ENCODE results near the gene ABHD15.

Gene ABHD15

DNA sequence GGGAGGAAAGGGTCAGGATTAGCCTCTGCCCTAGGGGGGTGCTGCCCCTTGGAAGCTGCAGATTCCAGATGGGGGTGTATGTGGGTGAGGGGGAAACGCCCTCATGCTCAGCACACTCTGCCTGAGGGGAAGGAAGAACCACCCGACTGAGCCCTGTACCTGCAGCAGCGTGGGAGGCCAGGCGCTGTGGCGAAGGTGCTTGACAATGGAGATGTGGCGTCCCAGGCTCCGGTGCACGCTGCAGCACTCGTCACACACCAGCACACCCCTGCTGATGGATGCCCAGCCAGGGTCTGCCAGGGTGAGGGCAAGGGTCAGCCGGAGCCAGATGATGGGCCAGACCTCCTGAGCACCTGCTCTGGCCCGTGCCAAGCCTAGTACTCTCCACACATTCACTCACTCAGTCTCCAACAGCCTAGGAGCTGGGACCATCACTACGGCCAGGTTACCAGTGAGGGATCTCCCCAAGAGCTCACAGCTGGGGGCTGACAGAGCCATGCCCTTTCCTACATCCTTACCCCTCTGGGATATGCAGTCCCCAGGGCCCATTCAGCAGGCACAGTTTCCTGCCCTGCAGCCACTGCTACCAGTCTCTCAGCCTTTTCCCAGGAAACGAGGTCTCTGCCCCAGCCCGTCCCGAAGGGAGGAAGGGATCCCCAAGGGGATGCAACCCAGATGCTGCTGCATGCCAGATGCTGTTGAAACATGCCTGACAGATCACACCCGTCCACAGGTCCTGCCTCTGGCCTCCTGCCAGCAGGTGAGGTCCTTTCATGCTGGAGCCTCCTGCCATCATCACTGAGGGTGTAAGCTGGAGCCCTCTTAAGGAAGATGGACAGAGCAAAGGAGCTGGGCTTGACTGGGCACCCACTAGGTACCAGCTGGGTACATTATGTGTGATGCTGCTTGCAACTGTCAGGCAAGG is 16.7 kb upstream of the ABHD15 start:
- Histone ChIP-seq H3K4me2 (ENCODE audit: low read length) (no peak overlapping the region), H4K20me1 (ENCODE audit: insufficient read depth, low read length) (no peaks in the 10 kb centered on the region), H3K9ac (ENCODE audit: low read length) (no peak overlapping the region; the same call in 1 of the 2 replicates), H3K79me2 (ENCODE audit: insufficient read depth, low read length) (0 out of 2 replicates have a peak, but pooled peaks cover 9% of the 10 kb centered on the region), H2AFZ (ENCODE audit: low read length) (no peak overlapping the region), H3K9me3 (ENCODE audit: low read length) (no peaks in the 10 kb centered on the region), H3K36me3 (ENCODE audit: insufficient read depth, low read length) (peaks cover 36% of the 10 kb centered on the region), H3K4me1 (ENCODE audit: insufficient read depth, low read length, severe bottlenecking) (peaks cover 52% of the 10 kb centered on the region), H3K9me2 (ENCODE audit: low read depth, low read length) (no peaks in the 10 kb centered on the region), H3K27me3 (ENCODE audit: insufficient read depth, low read length) (no peaks in the 10 kb centered on the region), H3K27ac (ENCODE audit: low read depth, low read length, poor library complexity, severe bottlenecking) (peak overlapping the region; percentile 65), H3K4me3 (ENCODE audit: low read depth, low read length, poor library complexity, severe bottlenecking) (no peak overlapping the region), H3F3A (ENCODE audit: insufficient read depth, low read length) (no peaks in the 10 kb centered on the region)
- TF ChIP-seq, protein P1, sequence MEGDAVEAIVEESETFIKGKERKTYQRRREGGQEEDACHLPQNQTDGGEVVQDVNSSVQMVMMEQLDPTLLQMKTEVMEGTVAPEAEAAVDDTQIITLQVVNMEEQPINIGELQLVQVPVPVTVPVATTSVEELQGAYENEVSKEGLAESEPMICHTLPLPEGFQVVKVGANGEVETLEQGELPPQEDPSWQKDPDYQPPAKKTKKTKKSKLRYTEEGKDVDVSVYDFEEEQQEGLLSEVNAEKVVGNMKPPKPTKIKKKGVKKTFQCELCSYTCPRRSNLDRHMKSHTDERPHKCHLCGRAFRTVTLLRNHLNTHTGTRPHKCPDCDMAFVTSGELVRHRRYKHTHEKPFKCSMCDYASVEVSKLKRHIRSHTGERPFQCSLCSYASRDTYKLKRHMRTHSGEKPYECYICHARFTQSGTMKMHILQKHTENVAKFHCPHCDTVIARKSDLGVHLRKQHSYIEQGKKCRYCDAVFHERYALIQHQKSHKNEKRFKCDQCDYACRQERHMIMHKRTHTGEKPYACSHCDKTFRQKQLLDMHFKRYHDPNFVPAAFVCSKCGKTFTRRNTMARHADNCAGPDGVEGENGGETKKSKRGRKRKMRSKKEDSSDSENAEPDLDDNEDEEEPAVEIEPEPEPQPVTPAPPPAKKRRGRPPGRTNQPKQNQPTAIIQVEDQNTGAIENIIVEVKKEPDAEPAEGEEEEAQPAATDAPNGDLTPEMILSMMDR (IDR thresholded peaks at IDR 0.05; ENCODE audit: low read length) = no peak
- TF ChIP-seq EZH2 (IDR thresholded peaks at IDR 0.05; ENCODE audit: borderline replicate concordance, low read length) = no peak

DNA sequence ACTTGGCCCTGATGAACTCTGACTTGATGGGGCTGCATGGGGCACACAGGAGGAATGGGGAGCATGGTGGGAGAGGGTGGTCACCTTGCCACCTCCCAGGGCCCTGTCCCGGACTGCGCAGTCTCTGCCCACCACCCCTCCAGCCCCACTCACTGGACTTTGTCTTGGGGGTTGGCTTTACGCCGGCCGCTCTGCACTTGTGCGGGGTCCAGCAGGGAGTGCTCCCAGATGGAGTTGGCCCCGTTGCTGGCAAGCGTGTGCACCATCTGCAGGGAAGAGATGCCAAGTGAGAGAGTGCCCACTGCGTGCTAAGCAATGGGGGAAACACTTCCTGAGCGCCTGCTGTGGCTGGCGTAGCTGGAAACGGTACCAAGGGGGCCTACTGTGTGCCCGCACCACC is 15.9 kb upstream of the ABHD15 start:
- H3F3A ChIP-seq (ENCODE audit: insufficient read depth, low read length) = no peaks in the 10 kb centered on the region
- H3K79me2 ChIP-seq (ENCODE audit: insufficient read depth, low read length) = 0 out of 2 replicates have a peak, but pooled peaks cover 6% of the 10 kb centered on the region
- no peak overlapping the region for H2AFZ ChIP-seq (ENCODE audit: low read length)
- H3K27me3 ChIP-seq (ENCODE audit: insufficient read depth, low read length) = no peaks in the 10 kb centered on the region
- no peaks in the 10 kb centered on the region for H4K20me1 ChIP-seq (ENCODE audit: insufficient read depth, low read length)
- no peak overlapping the region for H3K4me3 ChIP-seq (ENCODE audit: low read depth, low read length, poor library complexity, severe bottlenecking)
- H3K9me3 ChIP-seq (ENCODE audit: low read length) = no peaks in the 10 kb centered on the region
- H3K27ac ChIP-seq (ENCODE audit: low read depth, low read length, poor library complexity, severe bottlenecking) = no peak overlapping the region
- no peaks in the 10 kb centered on the region for H3K9me2 ChIP-seq (ENCODE audit: low read depth, low read length)
- peaks cover 44% of the 10 kb centered on the region for H3K36me3 ChIP-seq (ENCODE audit: insufficient read depth, low read length)
- peaks cover 44% of the 10 kb centered on the region for H3K4me1 ChIP-seq (ENCODE audit: insufficient read depth, low read length, severe bottlenecking)
- no peak overlapping the region for H3K4me2 ChIP-seq (ENCODE audit: low read length)
- TF ChIP-seq EZH2 (IDR thresholded peaks at IDR 0.05; ENCODE audit: borderline replicate concordance, low read length) = no peak
- TF ChIP-seq, protein P1 (IDR thresholded peaks at IDR 0.05; ENCODE audit: low read length) = no peak
- no peak overlapping the region for H3K9ac ChIP-seq (ENCODE audit: low read length)

DNA sequence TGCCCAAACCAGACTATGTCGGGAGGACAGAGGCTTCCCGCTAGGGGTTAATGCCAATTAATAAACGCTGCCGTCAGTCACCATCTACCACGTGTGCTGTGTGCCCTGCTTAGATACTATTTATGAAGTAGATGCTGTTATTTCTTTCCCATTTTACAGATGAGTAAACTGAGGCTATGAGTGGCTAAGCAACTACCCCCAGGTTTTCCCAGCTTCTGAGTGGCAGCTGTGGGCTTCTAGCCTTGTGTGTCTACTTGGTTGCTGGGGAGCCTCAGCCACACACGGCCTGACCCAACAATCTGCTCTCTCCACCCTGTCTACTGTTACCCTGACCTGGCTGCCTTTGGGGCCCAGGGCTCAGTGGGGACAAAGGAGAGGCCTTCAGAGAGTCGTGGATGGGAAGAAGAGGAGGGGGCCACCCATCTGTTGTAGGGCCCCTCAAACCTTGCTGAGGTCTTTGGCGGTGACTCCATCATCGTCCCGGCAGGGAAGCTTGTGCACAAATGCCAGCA is 15.5 kb upstream of the ABHD15 start:
- Histone ChIP-seq H3K9ac (ENCODE audit: low read length) (no peak overlapping the region), H3K4me2 (ENCODE audit: low read length) (no peak overlapping the region), H3K27ac (ENCODE audit: low read depth, low read length, poor library complexity, severe bottlenecking) (no peak overlapping the region), H3K79me2 (ENCODE audit: insufficient read depth, low read length) (0 out of 2 replicates have a peak, but pooled peaks cover 1% of the 10 kb centered on the region), H3K4me1 (ENCODE audit: insufficient read depth, low read length, severe bottlenecking) (peaks cover 40% of the 10 kb centered on the region), H3K27me3 (ENCODE audit: insufficient read depth, low read length) (no peaks in the 10 kb centered on the region), H3K9me2 (ENCODE audit: low read depth, low read length) (no peaks in the 10 kb centered on the region), H4K20me1 (ENCODE audit: insufficient read depth, low read length) (no peaks in the 10 kb centered on the region), H3K36me3 (ENCODE audit: insufficient read depth, low read length) (peaks cover 49% of the 10 kb centered on the region), H3K9me3 (ENCODE audit: low read length) (no peaks in the 10 kb centered on the region), H2AFZ (ENCODE audit: low read length) (no peak overlapping the region), H3K4me3 (ENCODE audit: low read depth, low read length, poor library complexity, severe bottlenecking) (no peak overlapping the region), H3F3A (ENCODE audit: insufficient read depth, low read length) (no peaks in the 10 kb centered on the region)
- no peak for TF ChIP-seq EZH2 (IDR thresholded peaks at IDR 0.05; ENCODE audit: borderline replicate concordance, low read length)
- TF ChIP-seq, protein P1 (IDR thresholded peaks at IDR 0.05; ENCODE audit: low read length) = no peak
